DOHH2 (cell line): ENCODE results near the gene KRT82.

Experiments used
- CTCF ChIP-seq: fragments of 200-600 bp; sonication (generic); IDR thresholded peaks from one replicate; pipeline ENCODE4 v1.5.1; 2014; ENCODE audit warnings: antibody characterized with exemption, mild to moderate bottlenecking, low read depth, low read length; ENCODE audit not compliant: poor library complexity, severe bottlenecking
- EZH2phosphoT487 ChIP-seq: fragments of 200-600 bp; sonication (generic); IDR thresholded peaks from 2 replicates; pipeline ENCODE4 v1.6.1; 2017; ENCODE audit warnings: borderline replicate concordance, mild to moderate bottlenecking, antibody characterized with exemption, low read length, moderate library complexity, mixed read lengths

- TF ChIP-seq CTCF = no peak
- no peak for TF ChIP-seq EZH2phosphoT487
These were observed 5.7 kb upstream of the KRT82 start for GRCh38 chr12:52411815-52412214.
